GM23248 (cell line): Measurements from ENCODE around the gene NUDT16L1.

ENCODE experiments used
- EZH2 ChIP-seq: fragments of 200-600 bp; sonication (generic); IDR thresholded peaks from 2 replicates; pipeline ENCODE4 v1.6.1; 2018; ENCODE audit warnings: antibody characterized with exemption, mild to moderate bottlenecking; ENCODE audit not compliant: insufficient read depth, poor library complexity, severe bottlenecking
- EZH2phosphoT487 ChIP-seq: fragments of 200-600 bp; sonication (generic); IDR thresholded peaks from 2 replicates; pipeline ENCODE4 v1.6.1; 2018; ENCODE audit warnings: antibody characterized with exemption, moderate library complexity, mild to moderate bottlenecking, low read depth; ENCODE audit not compliant: insufficient read depth

GRCh38 chr16:4656695-4657686 lies 36.4 kb upstream of the NUDT16L1 start:
- no peak for TF ChIP-seq EZH2phosphoT487
- no peak for TF ChIP-seq EZH2
